Measurements from ENCODE around the gene HS3ST3B1.

Gene HS3ST3B1

DNA sequence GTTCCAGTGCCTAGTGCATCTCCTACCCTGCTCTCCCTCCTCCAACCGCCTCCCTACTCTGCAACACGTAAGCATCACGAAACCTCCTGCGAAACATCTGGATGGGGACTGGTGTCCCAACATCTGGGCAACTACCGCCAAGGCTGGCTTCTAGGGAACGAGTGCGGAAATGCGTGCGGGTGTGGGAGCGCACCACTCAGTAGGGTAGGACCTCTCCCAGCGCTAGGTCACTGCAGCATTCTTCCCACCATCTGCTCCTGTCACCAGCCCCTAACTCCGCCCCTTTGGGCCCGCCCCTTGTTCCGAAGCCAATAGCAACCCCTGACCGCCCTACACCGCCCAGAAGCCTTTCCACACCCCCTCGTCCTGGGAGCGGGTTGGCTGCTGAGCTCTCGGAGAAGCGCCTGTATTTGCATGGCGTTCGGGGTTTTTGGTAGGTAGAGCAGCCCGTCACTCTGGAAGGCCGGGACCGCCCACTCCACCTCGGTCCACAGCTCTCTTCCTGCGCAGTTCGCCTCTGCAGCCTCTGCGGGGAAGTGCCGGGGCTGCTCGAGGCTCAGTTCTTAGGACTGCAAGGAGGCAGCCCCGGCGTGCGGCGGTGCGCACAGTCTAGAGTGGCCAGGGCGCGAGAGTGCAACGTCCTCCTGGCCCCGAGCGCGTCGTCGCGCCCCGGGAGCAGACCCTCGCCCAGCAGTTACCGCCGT, at the start of gene HS3ST3B1:
TSS of gene HS3ST3B1 (plus strand) at position 507 of the 704 bp plus-strand sequence. CDS start 438 bp downstream, outside the sequence.
- Histone ChIP-seq H3K36me3 (ENCODE audit: control insufficient read depth in 5 of 5, insufficient read depth in 5 of 5, low read length in 5 of 5) (no peaks in the 10 kb centered on the region), H3K27me3 (ENCODE audit: control insufficient read depth in 5 of 5, insufficient read depth in 4 of 5, low read length in 5 of 5) (peaks cover 39 to 75% (median 47%) of the 10 kb centered on the region in 5 donors), H3K27ac (ENCODE audit: low read depth, low read length) (peak within 1 kb of the TSS; percentile 50), H3K4me3 (ENCODE audit: low read depth in 1 of 5, low read length in 5 of 5) (peak within 1 kb of the TSS; percentile 56 to 81 (median 70)), H3K9me3 (ENCODE audit: control insufficient read depth in 5 of 5, low read length in 5 of 5) (no peaks in the 10 kb centered on the region), H3K9ac (ENCODE audit: low read length in 5 of 5) (peak within 1 kb of the TSS in 4 of 5 donors; percentile 48 to 73 (median 54)), H3K4me1 (ENCODE audit: control insufficient read depth in 5 of 5, insufficient read depth in 5 of 5, low read length in 5 of 5) (peaks cover 5 to 71% (median 63%) of the 10 kb centered on the region in 5 donors)

- H3K9ac ChIP-seq (ENCODE audit: low read length in 5 of 5), result no peak overlapping the region
- no peak overlapping the region for H3K4me3 ChIP-seq (ENCODE audit: low read depth in 1 of 5, low read length in 5 of 5)
- no peaks in the 10 kb centered on the region for H3K4me1 ChIP-seq (ENCODE audit: control insufficient read depth in 5 of 5, insufficient read depth in 5 of 5, low read length in 5 of 5)
- H3K27ac ChIP-seq (ENCODE audit: low read depth, low read length), result no peak overlapping the region
- no peaks in the 10 kb centered on the region for H3K27me3 ChIP-seq (ENCODE audit: control insufficient read depth in 5 of 5, insufficient read depth in 4 of 5, low read length in 5 of 5)
- H3K36me3 ChIP-seq (ENCODE audit: control insufficient read depth in 5 of 5, insufficient read depth in 5 of 5, low read length in 5 of 5), result no peaks in the 10 kb centered on the region
- peaks cover 0 to 6% (median 5%) of the 10 kb centered on the region in 5 donors for H3K9me3 ChIP-seq (ENCODE audit: control insufficient read depth in 5 of 5, low read length in 5 of 5)
Measured at GRCh38 chr17:14261406-14261805, 39.5 kb upstream of the HS3ST3B1 start.

- Histone ChIP-seq H3K36me3 (ENCODE audit: control insufficient read depth in 5 of 5, insufficient read depth in 5 of 5, low read length in 5 of 5) (no peaks in the 10 kb centered on the region), H3K27ac (ENCODE audit: low read depth, low read length) (no peak overlapping the region), H3K4me3 (ENCODE audit: low read depth in 1 of 5, low read length in 5 of 5) (no peak overlapping the region), H3K4me1 (ENCODE audit: control insufficient read depth in 5 of 5, insufficient read depth in 5 of 5, low read length in 5 of 5) (no peaks in the 10 kb centered on the region), H3K9me3 (ENCODE audit: control insufficient read depth in 5 of 5, low read length in 5 of 5) (no peaks in the 10 kb centered on the region), H3K9ac (ENCODE audit: low read length in 5 of 5) (no peak overlapping the region), H3K27me3 (ENCODE audit: control insufficient read depth in 5 of 5, insufficient read depth in 4 of 5, low read length in 5 of 5) (peaks cover 0 to 3% (median 0%) of the 10 kb centered on the region in 5 donors)
Measured at GRCh38 chr17:14268264-14268663, 32.6 kb upstream of the HS3ST3B1 start.

DNA sequence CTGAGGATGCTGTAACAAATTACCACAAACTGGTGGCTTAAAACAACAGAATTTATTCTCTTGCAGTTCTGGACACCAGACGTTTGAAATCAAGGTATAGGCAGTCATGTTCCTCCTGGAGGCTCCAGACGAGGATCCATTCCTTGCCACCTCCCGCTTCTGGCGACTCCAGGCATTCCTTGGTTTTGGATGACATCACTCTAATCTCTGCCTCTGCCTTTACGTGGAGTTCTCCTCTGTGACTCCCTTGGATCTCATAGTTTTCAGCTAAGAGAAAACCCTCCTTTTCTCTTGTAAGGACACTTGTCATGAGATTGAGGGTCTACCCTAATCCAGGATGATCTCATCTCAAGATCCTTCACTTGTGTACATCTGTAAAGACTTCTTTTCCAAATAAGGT, 31.4 kb upstream of the HS3ST3B1 start:
- H3K9ac ChIP-seq (ENCODE audit: low read length in 5 of 5), result no peak overlapping the region
- H3K36me3 ChIP-seq (ENCODE audit: control insufficient read depth in 5 of 5, insufficient read depth in 5 of 5, low read length in 5 of 5), result no peaks in the 10 kb centered on the region
- peaks cover 0 to 3% (median 0%) of the 10 kb centered on the region in 5 donors for H3K27me3 ChIP-seq (ENCODE audit: control insufficient read depth in 5 of 5, insufficient read depth in 4 of 5, low read length in 5 of 5)
- H3K4me3 ChIP-seq (ENCODE audit: low read depth in 1 of 5, low read length in 5 of 5), result no peak overlapping the region
- no peaks in the 10 kb centered on the region for H3K4me1 ChIP-seq (ENCODE audit: control insufficient read depth in 5 of 5, insufficient read depth in 5 of 5, low read length in 5 of 5)
- peaks cover 0 to 3% (median 0%) of the 10 kb centered on the region in 5 donors for H3K9me3 ChIP-seq (ENCODE audit: control insufficient read depth in 5 of 5, low read length in 5 of 5)
- H3K27ac ChIP-seq (ENCODE audit: low read depth, low read length), result no peak overlapping the region

DNA sequence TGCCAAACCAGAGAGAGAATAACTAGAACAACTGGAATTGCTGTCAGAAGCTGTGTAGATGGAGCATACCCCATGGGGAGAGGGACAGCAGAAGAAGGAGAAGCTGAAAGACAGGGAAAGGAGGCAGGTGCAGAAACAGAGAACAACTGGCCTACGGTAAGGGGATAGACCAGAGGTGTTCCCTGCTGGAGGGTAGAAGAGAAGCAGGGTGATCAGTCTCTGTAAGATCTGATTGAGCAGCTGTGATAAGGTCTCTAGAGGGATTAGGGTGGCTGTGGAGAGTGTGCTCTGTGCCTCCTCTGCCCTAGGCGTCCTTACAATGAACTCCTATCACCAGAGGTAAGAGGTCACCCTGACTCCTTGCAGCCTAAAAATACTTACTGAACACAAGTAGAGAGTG, 30.4 kb upstream of the HS3ST3B1 start:
- H3K27ac ChIP-seq (ENCODE audit: low read depth, low read length), result no peak overlapping the region
- no peak overlapping the region for H3K9ac ChIP-seq (ENCODE audit: low read length in 5 of 5)
- H3K36me3 ChIP-seq (ENCODE audit: control insufficient read depth in 5 of 5, insufficient read depth in 5 of 5, low read length in 5 of 5), result no peaks in the 10 kb centered on the region
- no peaks in the 10 kb centered on the region for H3K4me1 ChIP-seq (ENCODE audit: control insufficient read depth in 5 of 5, insufficient read depth in 5 of 5, low read length in 5 of 5)
- peaks cover 0 to 5% (median 0%) of the 10 kb centered on the region in 5 donors for H3K9me3 ChIP-seq (ENCODE audit: control insufficient read depth in 5 of 5, low read length in 5 of 5)
- no peak overlapping the region for H3K4me3 ChIP-seq (ENCODE audit: low read depth in 1 of 5, low read length in 5 of 5)
- H3K27me3 ChIP-seq (ENCODE audit: control insufficient read depth in 5 of 5, insufficient read depth in 4 of 5, low read length in 5 of 5), result peaks cover 0 to 3% (median 0%) of the 10 kb centered on the region in 5 donors

DNA sequence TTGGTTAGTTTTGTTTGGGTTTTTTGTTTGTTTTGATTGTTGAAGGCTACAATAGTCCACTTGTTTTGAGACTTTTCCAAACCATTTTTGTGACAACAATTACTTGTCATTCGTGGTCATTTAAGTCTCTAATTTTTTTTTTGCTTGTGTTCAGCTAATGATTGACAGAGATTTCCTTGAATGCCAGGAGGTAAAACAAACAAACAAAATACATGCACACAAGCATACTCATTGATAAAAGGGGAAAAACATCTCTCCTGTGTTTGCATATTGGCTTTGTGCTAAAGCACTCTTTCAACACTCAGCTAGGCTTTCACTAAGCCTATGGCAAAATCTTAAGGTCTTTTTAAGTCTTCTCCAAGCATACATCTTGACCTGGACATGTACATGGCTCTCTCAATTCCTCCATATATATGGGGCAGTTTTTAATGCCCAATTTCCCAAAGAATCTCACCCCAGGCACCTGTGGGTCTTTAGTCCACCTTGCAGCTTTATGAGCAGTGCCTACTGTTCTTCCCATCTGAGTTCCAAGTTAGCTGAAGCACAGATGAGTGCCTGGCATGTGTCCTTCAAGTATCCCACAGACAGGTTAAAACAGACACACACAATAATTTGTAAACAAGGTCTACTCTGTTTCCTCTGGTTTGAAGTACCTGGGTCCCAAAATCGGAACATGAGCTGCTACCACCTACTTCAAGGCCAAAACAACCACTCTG, 24.2 kb upstream of the HS3ST3B1 start:
- Histone ChIP-seq H3K9me3 (ENCODE audit: control insufficient read depth in 5 of 5, low read length in 5 of 5) (peaks cover 0 to 5% (median 0%) of the 10 kb centered on the region in 5 donors), H3K4me3 (ENCODE audit: low read depth in 1 of 5, low read length in 5 of 5) (no peak overlapping the region), H3K27me3 (ENCODE audit: control insufficient read depth in 5 of 5, insufficient read depth in 4 of 5, low read length in 5 of 5) (peaks cover 0 to 6% (median 2%) of the 10 kb centered on the region in 5 donors), H3K36me3 (ENCODE audit: control insufficient read depth in 5 of 5, insufficient read depth in 5 of 5, low read length in 5 of 5) (no peaks in the 10 kb centered on the region), H3K27ac (ENCODE audit: low read depth, low read length) (no peak overlapping the region), H3K4me1 (ENCODE audit: control insufficient read depth in 5 of 5, insufficient read depth in 5 of 5, low read length in 5 of 5) (no peaks in the 10 kb centered on the region), H3K9ac (ENCODE audit: low read length in 5 of 5) (no peak overlapping the region)

DNA sequence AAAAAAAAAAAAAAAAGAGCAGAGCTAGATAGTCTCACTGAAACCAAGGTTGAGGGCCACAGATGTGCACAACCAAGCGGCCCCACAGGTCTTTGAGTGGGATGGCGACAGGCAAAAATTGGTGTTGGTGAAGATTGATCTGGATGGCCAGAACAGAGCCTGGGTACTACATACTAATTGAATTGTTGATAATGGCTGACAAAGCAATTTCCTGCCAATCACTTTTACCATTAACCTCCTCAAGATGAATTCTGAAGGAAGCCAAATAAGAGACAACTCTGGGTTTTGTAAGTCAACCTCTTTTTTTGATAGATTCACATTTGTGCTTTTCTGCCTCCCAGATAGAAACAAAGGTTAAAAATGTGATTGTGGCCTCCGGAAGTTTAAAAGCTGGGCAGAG, 19.4 kb upstream of the HS3ST3B1 start:
- Histone ChIP-seq H3K27ac (ENCODE audit: low read depth, low read length) (no peak overlapping the region), H3K9me3 (ENCODE audit: control insufficient read depth in 5 of 5, low read length in 5 of 5) (no peaks in the 10 kb centered on the region), H3K4me3 (ENCODE audit: low read depth in 1 of 5, low read length in 5 of 5) (no peak overlapping the region), H3K4me1 (ENCODE audit: control insufficient read depth in 5 of 5, insufficient read depth in 5 of 5, low read length in 5 of 5) (no peaks in the 10 kb centered on the region), H3K36me3 (ENCODE audit: control insufficient read depth in 5 of 5, insufficient read depth in 5 of 5, low read length in 5 of 5) (no peaks in the 10 kb centered on the region), H3K27me3 (ENCODE audit: control insufficient read depth in 5 of 5, insufficient read depth in 4 of 5, low read length in 5 of 5) (peaks cover 0 to 10% (median 2%) of the 10 kb centered on the region in 5 donors), H3K9ac (ENCODE audit: low read length in 5 of 5) (no peak overlapping the region)

DNA sequence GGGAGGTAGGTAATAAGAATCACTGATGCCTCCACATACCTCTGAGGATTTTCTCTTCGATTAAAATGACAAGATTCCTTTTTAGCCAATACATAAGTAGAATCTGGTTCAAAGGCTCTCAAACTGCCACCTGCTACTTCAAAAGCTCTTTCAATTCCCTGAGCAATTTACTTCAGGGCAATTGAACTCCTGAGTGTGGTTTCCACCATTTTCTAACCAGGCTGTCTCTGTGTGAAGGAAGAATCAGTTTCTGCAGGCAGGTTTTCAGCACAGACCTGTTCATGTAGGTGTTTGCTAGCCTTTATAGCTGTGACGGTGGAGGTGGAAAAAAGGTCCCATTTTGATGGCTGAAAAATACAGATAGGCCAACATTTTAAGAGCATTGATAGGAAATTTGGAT, 18.2 kb upstream of the HS3ST3B1 start:
- Histone ChIP-seq H3K27me3 (ENCODE audit: control insufficient read depth in 5 of 5, insufficient read depth in 4 of 5, low read length in 5 of 5) (peaks cover 0 to 10% (median 2%) of the 10 kb centered on the region in 5 donors), H3K36me3 (ENCODE audit: control insufficient read depth in 5 of 5, insufficient read depth in 5 of 5, low read length in 5 of 5) (no peaks in the 10 kb centered on the region), H3K27ac (ENCODE audit: low read depth, low read length) (no peak overlapping the region), H3K9me3 (ENCODE audit: control insufficient read depth in 5 of 5, low read length in 5 of 5) (no peaks in the 10 kb centered on the region), H3K4me3 (ENCODE audit: low read depth in 1 of 5, low read length in 5 of 5) (no peak overlapping the region), H3K9ac (ENCODE audit: low read length in 5 of 5) (no peak overlapping the region), H3K4me1 (ENCODE audit: control insufficient read depth in 5 of 5, insufficient read depth in 5 of 5, low read length in 5 of 5) (no peaks in the 10 kb centered on the region)

GRCh38 chr17:14289162-14289561, 11.7 kb upstream of the HS3ST3B1 start:
- H3K27ac ChIP-seq (ENCODE audit: low read depth, low read length), result no peak overlapping the region
- H3K9me3 ChIP-seq (ENCODE audit: control insufficient read depth in 5 of 5, low read length in 5 of 5), result no peaks in the 10 kb centered on the region
- H3K27me3 ChIP-seq (ENCODE audit: control insufficient read depth in 5 of 5, insufficient read depth in 4 of 5, low read length in 5 of 5), result peaks cover 0 to 18% (median 11%) of the 10 kb centered on the region in 5 donors
- H3K4me3 ChIP-seq (ENCODE audit: low read depth in 1 of 5, low read length in 5 of 5), result no peak overlapping the region
- no peaks in the 10 kb centered on the region for H3K36me3 ChIP-seq (ENCODE audit: control insufficient read depth in 5 of 5, insufficient read depth in 5 of 5, low read length in 5 of 5)
- no peak overlapping the region for H3K9ac ChIP-seq (ENCODE audit: low read length in 5 of 5)
- no peaks in the 10 kb centered on the region for H3K4me1 ChIP-seq (ENCODE audit: control insufficient read depth in 5 of 5, insufficient read depth in 5 of 5, low read length in 5 of 5)

GRCh38 chr17:14294876-14295275, 6.0 kb upstream of the HS3ST3B1 start:
- no peaks in the 10 kb centered on the region for H3K9me3 ChIP-seq (ENCODE audit: control insufficient read depth in 5 of 5, low read length in 5 of 5)
- no peak overlapping the region for H3K27ac ChIP-seq (ENCODE audit: low read depth, low read length)
- no peak overlapping the region for H3K4me3 ChIP-seq (ENCODE audit: low read depth in 1 of 5, low read length in 5 of 5)
- no peaks in the 10 kb centered on the region for H3K36me3 ChIP-seq (ENCODE audit: control insufficient read depth in 5 of 5, insufficient read depth in 5 of 5, low read length in 5 of 5)
- H3K9ac ChIP-seq (ENCODE audit: low read length in 5 of 5), result no peak overlapping the region
- H3K27me3 ChIP-seq (ENCODE audit: control insufficient read depth in 5 of 5, insufficient read depth in 4 of 5, low read length in 5 of 5), result peaks cover 40 to 59% (median 54%) of the 10 kb centered on the region in 5 donors
- H3K4me1 ChIP-seq (ENCODE audit: control insufficient read depth in 5 of 5, insufficient read depth in 5 of 5, low read length in 5 of 5), result peaks cover 0 to 34% (median 31%) of the 10 kb centered on the region in 5 donors
